ENCODE data around the gene WDR18. TPM values are rescaled to one million over a fixed set of nuclear protein-coding genes. Genes with fewer than 3 reads are reported as not detected.
A peak's percentile ranks its signal among the peaks of the same experiment; 100 is the strongest.

WDR18 gene
- total RNA-seq, 1 experiment from 2014 or later: 43.3 TPM

DNA sequence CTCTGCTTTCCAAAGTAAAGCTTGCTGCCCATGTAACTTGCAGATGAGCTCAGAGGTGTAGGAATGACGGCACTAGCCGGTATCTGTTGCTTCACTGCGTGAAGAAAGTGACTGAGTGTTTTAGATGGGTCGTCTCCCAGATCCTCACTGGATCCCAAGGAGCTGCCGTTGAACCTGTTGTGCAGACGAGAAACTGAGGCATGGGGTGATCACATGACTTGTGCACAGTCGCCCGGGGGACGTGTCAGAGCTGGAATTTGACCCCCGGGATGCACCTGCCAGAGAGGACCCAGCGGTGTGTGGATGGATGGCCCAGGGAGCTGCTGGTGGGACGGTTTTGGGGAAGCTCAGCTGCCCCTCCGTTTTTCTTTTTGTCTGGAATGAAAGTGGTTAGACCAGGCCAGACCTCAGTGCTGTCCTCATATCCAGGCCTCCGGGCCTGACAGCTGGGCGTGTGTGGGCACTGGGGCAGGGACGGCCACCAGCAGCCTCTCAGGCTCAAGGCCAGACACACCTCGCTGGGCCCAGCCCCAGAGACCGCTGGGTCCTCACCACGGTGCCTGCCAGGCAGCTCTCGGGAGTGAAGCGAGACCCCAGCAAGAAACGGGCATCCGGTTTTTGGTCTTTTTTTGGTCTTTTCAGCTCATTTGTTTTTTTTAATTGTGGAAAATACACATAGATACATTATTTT, 45.8 kb upstream of the WDR18 start:
- Mint-ChIP-seq H3K4me3 (ENCODE audit: low read depth, unreplicated experiment) (no peak overlapping the region), H3K27ac (ENCODE audit: unreplicated experiment) (no peak overlapping the region), H3K36me3 (ENCODE audit: insufficient read depth, unreplicated experiment) (peaks cover 6% of the 10 kb centered on the region), H3K9me3 (ENCODE audit: low read depth, unreplicated experiment) (no peaks in the 10 kb centered on the region), H3K4me1 (ENCODE audit: low read depth, unreplicated experiment) (peaks cover 17% of the 10 kb centered on the region), H3K27me3 (ENCODE audit: unreplicated experiment) (peaks cover 19% of the 10 kb centered on the region)
- TF ChIP-seq, protein P1, sequence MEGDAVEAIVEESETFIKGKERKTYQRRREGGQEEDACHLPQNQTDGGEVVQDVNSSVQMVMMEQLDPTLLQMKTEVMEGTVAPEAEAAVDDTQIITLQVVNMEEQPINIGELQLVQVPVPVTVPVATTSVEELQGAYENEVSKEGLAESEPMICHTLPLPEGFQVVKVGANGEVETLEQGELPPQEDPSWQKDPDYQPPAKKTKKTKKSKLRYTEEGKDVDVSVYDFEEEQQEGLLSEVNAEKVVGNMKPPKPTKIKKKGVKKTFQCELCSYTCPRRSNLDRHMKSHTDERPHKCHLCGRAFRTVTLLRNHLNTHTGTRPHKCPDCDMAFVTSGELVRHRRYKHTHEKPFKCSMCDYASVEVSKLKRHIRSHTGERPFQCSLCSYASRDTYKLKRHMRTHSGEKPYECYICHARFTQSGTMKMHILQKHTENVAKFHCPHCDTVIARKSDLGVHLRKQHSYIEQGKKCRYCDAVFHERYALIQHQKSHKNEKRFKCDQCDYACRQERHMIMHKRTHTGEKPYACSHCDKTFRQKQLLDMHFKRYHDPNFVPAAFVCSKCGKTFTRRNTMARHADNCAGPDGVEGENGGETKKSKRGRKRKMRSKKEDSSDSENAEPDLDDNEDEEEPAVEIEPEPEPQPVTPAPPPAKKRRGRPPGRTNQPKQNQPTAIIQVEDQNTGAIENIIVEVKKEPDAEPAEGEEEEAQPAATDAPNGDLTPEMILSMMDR (IDR thresholded peaks at IDR 0.05; ENCODE audit: unreplicated experiment): no peak
- intact Hi-C loops (cut with micrococcal nuclease; ENCODE audit: unreplicated experiment): no loop called here
- CTCF ChIA-PET: interaction anchor here (0.7 kb wide), 1 partner anchor 158 kb away, joined by 3 read pairs; no protein-coding TSS in a partner anchor
- BruUV-seq (replicated peaks): no TSS peak
- no peak for DNase-seq

- TF ChIP-seq, protein P1 (IDR thresholded peaks at IDR 0.05; ENCODE audit: unreplicated experiment): no peak
- intact Hi-C loops (cut with micrococcal nuclease; ENCODE audit: unreplicated experiment): no loop called here
- CTCF ChIA-PET: interaction anchor here (0.7 kb wide), 2 partner anchors 17 to 159 kb away, joined by 3 read pairs; no protein-coding TSS in a partner anchor
- no peak for DNase-seq
- Mint-ChIP-seq H3K4me3 (ENCODE audit: low read depth, unreplicated experiment) (no peak overlapping the region), H3K9me3 (ENCODE audit: low read depth, unreplicated experiment) (no peaks in the 10 kb centered on the region), H3K36me3 (ENCODE audit: insufficient read depth, unreplicated experiment) (peaks cover 6% of the 10 kb centered on the region), H3K27ac (ENCODE audit: unreplicated experiment) (no peak overlapping the region), H3K4me1 (ENCODE audit: low read depth, unreplicated experiment) (peaks cover 18% of the 10 kb centered on the region), H3K27me3 (ENCODE audit: unreplicated experiment) (peaks cover 21% of the 10 kb centered on the region)
- BruUV-seq (replicated peaks): no TSS peak
Observed at GRCh38 chr19:939439-939838, 44.7 kb upstream of the WDR18 start.

DNA sequence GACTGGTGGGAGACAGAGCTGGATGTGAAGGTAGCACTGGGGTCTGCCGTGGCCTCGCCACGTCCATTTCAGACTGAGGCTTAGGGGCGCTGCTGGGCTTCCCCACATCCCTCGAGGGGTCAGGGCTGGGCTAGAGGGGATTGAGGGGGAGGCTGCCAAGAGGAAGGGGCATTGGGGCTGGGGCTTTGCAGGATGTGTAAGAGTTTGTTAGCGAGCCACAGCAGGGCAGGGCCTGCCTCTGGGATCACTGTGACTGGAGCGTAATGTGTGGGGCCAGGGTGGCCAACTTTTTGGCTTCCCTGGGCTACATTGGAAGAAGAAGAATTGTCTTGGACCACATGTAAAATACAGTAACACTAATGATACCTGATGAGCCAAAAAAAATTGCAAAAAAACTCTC, 44.2 kb upstream of the WDR18 start:
- Mint-ChIP-seq H3K36me3 (ENCODE audit: insufficient read depth, unreplicated experiment) (peaks cover 7% of the 10 kb centered on the region), H3K4me1 (ENCODE audit: low read depth, unreplicated experiment) (peaks cover 23% of the 10 kb centered on the region), H3K27me3 (ENCODE audit: unreplicated experiment) (peaks cover 25% of the 10 kb centered on the region), H3K4me3 (ENCODE audit: low read depth, unreplicated experiment) (no peak overlapping the region), H3K9me3 (ENCODE audit: low read depth, unreplicated experiment) (no peaks in the 10 kb centered on the region), H3K27ac (ENCODE audit: unreplicated experiment) (peak overlapping the region; percentile 21)
- CTCF ChIA-PET: interaction anchor here (0.7 kb wide), 1 partner anchor 16 kb away, joined by 3 read pairs; no protein-coding TSS in a partner anchor
- intact Hi-C loops (cut with micrococcal nuclease; ENCODE audit: unreplicated experiment): no loop called here
- BruUV-seq (replicated peaks): no TSS peak
- DNase-seq: no peak
- TF ChIP-seq, protein P1 (IDR thresholded peaks at IDR 0.05; ENCODE audit: unreplicated experiment): no peak

- CTCF ChIA-PET: no interaction called here
- intact Hi-C loops (cut with micrococcal nuclease; ENCODE audit: unreplicated experiment): no loop called here
- TF ChIP-seq, protein P1 (IDR thresholded peaks at IDR 0.05; ENCODE audit: unreplicated experiment): no peak
- peak; percentile 86 for DNase-seq
- BruUV-seq (replicated peaks): no TSS peak
- peak overlapping the region; percentile 21 for H3K27ac Mint-ChIP-seq (ENCODE audit: unreplicated experiment)
- H3K9me3 Mint-ChIP-seq (ENCODE audit: low read depth, unreplicated experiment): no peaks in the 10 kb centered on the region
- peaks cover 26% of the 10 kb centered on the region for H3K4me1 Mint-ChIP-seq (ENCODE audit: low read depth, unreplicated experiment)
- H3K27me3 Mint-ChIP-seq (ENCODE audit: unreplicated experiment): peaks cover 33% of the 10 kb centered on the region
- H3K36me3 Mint-ChIP-seq (ENCODE audit: insufficient read depth, unreplicated experiment): peaks cover 13% of the 10 kb centered on the region
- H3K4me3 Mint-ChIP-seq (ENCODE audit: low read depth, unreplicated experiment): no peak overlapping the region
Observed at GRCh38 chr19:940591-941291, 43.4 kb upstream of the WDR18 start.

Measured in Calu3 (cell line).